Vagina (tissue), 2 donors: ENCODE data around the gene MRAS. TPM values are rescaled to one million over a fixed set of nuclear protein-coding genes. Genes with fewer than 3 reads are reported as not detected.

Source experiments
- DNase-seq, 2 donors: peaks; one replicate each; pipeline ENCODE4 v3.0.0-alpha.2; 2017; ENCODE audit errors: extremely low spot score in 2 of 2
- H3K27ac ChIP-seq: fragments of 200-600 bp; sonication (generic); one replicate; pipeline ENCODE4 v1.5.1; 2019
- H3K27me3 ChIP-seq: fragments of 200-600 bp; sonication (generic); one replicate; pipeline ENCODE4 v1.5.1; 2019
- H3K36me3 ChIP-seq, 2 donors: fragments of 200-600 bp; sonication (generic); one replicate each; pipeline ENCODE4 v1.5.1; 2017 to 2019
- H3K4me1 ChIP-seq: fragments of 200-600 bp; sonication (generic); one replicate; pipeline ENCODE4 v1.5.1; 2019
- H3K4me3 ChIP-seq, 2 donors: fragments of 200-600 bp; sonication (generic); 1 replicate in 1 of 2; 2 replicates in 1 of 2; pipeline ENCODE4 v1.5.1; 2016 to 2019
- H3K9me3 ChIP-seq: fragments of 200-600 bp; sonication (generic); one replicate; pipeline ENCODE4 v1.5.1; 2019
- POLR2A ChIP-seq, 2 donors: fragments of 450-650 bp; IDR thresholded peaks; one replicate each; pipeline ENCODE4 v1.6.1; 2017; ENCODE audit warnings: antibody characterized with exemption in 2 of 2, mild to moderate bottlenecking in 2 of 2, moderate library complexity in 2 of 2
- POLR2AphosphoS5 ChIP-seq, 2 donors: sonication (generic); formaldehyde crosslinking; IDR thresholded peaks; one replicate each; pipeline ENCODE4 v1.9.0; 2017; ENCODE audit warnings: antibody characterized with exemption in 2 of 2, mild to moderate bottlenecking in 2 of 2, low read depth in 1 of 2; ENCODE audit not compliant: insufficient read depth in 1 of 2
- intact Hi-C: fragments of 100-400 bp; cut with DNase I; formaldehyde crosslinking; loops from one replicate; pipeline ENCODE4 v1.15.1; 2023
- total RNA-seq: library from RNA; depleted of rRNA; stranded (reverse); fragments of >200 nt; gene quantifications from one replicate; pipeline ENCODE4 v1.2.3, GENCODE V29; 2016
- TF ChIP-seq, protein P1 (sequence below), 3 experiments: fragments of 450-650 bp in 2 of 3; fragments of 200-600 bp in 1 of 3; sonication (generic) in 1 of 3; IDR thresholded peaks; one replicate each; pipeline ENCODE4 v1.5.1; 2017 to 2019; ENCODE audit warnings: antibody characterized with exemption in 3 of 3, mild to moderate bottlenecking in 2 of 3, moderate library complexity in 2 of 3

The MRAS gene
- total RNA-seq, 1 donor from 2014 or later: 26.8 TPM

DNA sequence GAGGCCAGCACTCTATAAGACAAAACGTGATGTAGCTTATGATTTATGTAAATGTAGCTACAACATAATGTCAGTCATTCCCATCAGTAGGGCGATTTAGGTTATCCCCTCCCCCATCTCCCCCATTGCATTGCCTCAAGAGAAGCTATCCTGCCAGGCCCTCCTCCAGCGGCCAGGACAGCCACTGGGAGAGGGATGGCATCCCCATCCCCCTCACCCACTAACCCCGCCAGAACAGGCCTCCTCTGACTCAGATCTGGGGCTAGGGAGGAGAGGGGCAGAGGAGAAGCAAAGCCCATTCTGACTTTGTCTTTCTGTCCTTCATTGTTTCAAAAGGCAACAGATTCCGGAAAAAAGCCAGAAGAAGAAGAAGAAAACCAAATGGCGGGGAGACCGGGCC is 53.5 kb downstream of the MRAS start:
- no peak for DNase-seq
- TF ChIP-seq, protein P1, sequence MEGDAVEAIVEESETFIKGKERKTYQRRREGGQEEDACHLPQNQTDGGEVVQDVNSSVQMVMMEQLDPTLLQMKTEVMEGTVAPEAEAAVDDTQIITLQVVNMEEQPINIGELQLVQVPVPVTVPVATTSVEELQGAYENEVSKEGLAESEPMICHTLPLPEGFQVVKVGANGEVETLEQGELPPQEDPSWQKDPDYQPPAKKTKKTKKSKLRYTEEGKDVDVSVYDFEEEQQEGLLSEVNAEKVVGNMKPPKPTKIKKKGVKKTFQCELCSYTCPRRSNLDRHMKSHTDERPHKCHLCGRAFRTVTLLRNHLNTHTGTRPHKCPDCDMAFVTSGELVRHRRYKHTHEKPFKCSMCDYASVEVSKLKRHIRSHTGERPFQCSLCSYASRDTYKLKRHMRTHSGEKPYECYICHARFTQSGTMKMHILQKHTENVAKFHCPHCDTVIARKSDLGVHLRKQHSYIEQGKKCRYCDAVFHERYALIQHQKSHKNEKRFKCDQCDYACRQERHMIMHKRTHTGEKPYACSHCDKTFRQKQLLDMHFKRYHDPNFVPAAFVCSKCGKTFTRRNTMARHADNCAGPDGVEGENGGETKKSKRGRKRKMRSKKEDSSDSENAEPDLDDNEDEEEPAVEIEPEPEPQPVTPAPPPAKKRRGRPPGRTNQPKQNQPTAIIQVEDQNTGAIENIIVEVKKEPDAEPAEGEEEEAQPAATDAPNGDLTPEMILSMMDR (IDR thresholded peaks at IDR 0.05): no peak
- TF ChIP-seq POLR2AphosphoS5 (IDR thresholded peaks at IDR 0.05; ENCODE audit: insufficient read depth in 1 of 2, low read depth in 1 of 2) (no peak), POLR2A (IDR thresholded peaks at IDR 0.05) (no peak)
- H3K4me1 ChIP-seq: no peaks in the 10 kb centered on the region
- no peak overlapping the region for H3K4me3 ChIP-seq
- no peaks in the 10 kb centered on the region for H3K9me3 ChIP-seq
- intact Hi-C loops: no loop called here
- peaks cover 0 to 11% of the 10 kb centered on the region in 2 donors for H3K36me3 ChIP-seq
- no peaks in the 10 kb centered on the region for H3K27me3 ChIP-seq
- H3K27ac ChIP-seq: no peak overlapping the region

DNA sequence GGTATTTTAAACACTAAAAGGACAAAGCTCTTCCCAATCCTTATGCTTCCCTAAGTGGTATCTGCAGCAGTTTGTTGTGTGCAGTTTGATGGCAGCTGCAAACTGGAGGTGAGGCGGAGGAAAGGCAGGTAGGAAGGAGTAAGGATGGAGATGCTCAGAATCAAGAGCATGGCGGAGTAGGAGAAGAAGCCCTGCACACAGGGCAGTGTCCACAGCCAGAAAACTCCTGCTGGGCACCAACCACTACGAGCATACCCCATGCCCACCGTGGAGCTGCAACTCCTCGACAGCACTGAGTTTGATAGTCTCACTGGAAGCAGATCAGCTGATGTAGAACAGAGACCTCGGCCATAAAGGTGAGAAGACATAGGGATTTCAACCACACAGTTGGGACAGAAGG is 55.7 kb downstream of the MRAS start:
- TF ChIP-seq POLR2A (IDR thresholded peaks at IDR 0.05): no peak
- TF ChIP-seq POLR2AphosphoS5 (IDR thresholded peaks at IDR 0.05; ENCODE audit: insufficient read depth in 1 of 2, low read depth in 1 of 2): no peak
- TF ChIP-seq, protein P1 (IDR thresholded peaks at IDR 0.05): no peak
- H3K36me3 ChIP-seq: peaks cover 0 to 7% of the 10 kb centered on the region in 2 donors
- H3K27me3 ChIP-seq: no peaks in the 10 kb centered on the region
- DNase-seq: no peak
- no peak overlapping the region for H3K27ac ChIP-seq
- no peak overlapping the region for H3K4me3 ChIP-seq
- H3K4me1 ChIP-seq: no peaks in the 10 kb centered on the region
- intact Hi-C loops: no loop called here
- no peaks in the 10 kb centered on the region for H3K9me3 ChIP-seq

DNA sequence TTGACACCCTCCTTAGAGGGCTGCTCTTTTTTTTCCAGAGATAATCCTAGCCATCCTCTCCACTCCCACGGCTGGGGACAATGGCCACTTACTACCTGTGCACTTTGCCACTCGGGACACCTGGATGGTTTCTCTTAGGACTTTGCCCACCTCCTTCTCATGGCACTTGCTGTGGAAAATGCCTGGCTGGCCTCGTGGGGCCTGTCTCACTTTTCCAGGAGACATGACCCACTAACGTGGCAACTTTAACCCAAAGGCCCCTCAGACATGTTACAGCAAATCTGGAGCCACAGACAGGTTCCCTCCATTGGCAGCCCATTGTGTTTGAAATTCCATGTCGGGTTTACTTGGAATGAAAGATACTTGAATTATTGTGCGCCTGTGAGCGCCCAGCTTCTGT is 56.6 kb downstream of the MRAS start:
- no peak for DNase-seq

DNA sequence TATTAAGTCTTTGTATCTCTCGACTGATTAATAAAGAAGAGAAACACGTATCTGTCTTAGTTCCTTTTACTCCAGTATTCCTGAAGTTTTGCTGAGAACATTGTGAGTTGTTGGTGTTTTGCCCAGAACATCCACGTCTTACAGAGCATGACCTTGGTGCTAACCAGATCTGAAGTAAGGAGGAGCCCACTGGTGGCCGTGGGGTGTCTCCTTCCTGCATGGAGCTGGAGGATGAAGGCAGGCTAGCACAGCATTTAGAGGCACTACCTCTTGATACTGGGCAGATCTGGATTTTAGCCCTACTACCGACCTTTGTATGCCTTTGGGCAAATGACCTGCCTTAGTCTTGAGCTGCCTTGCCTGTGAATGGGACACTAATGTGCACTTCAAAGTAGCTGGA is 57.1 kb downstream of the MRAS start:
- no peak for DNase-seq
- TF ChIP-seq POLR2AphosphoS5 (IDR thresholded peaks at IDR 0.05; ENCODE audit: insufficient read depth in 1 of 2, low read depth in 1 of 2) (no peak), POLR2A (IDR thresholded peaks at IDR 0.05) (no peak)
- TF ChIP-seq, protein P1 (IDR thresholded peaks at IDR 0.05): no peak
- Histone ChIP-seq H3K9me3 (no peaks in the 10 kb centered on the region), H3K4me3 (no peak overlapping the region), H3K36me3 (peaks cover 0 to 7% of the 10 kb centered on the region in 2 donors), H3K4me1 (no peaks in the 10 kb centered on the region), H3K27me3 (no peaks in the 10 kb centered on the region), H3K27ac (no peak overlapping the region)
- intact Hi-C loops: no loop called here

More for the DNA sequence above, 56.6 kb downstream of the MRAS start:
- Histone ChIP-seq H3K27ac (no peak overlapping the region), H3K4me3 (no peak overlapping the region), H3K9me3 (no peaks in the 10 kb centered on the region), H3K27me3 (no peaks in the 10 kb centered on the region), H3K4me1 (no peaks in the 10 kb centered on the region), H3K36me3 (peaks cover 0 to 7% of the 10 kb centered on the region in 2 donors)
- no peak for TF ChIP-seq POLR2AphosphoS5 (IDR thresholded peaks at IDR 0.05; ENCODE audit: insufficient read depth in 1 of 2, low read depth in 1 of 2)
- TF ChIP-seq, protein P1 (IDR thresholded peaks at IDR 0.05): no peak
- TF ChIP-seq POLR2A (IDR thresholded peaks at IDR 0.05): no peak
- intact Hi-C loops: no loop called here

DNA sequence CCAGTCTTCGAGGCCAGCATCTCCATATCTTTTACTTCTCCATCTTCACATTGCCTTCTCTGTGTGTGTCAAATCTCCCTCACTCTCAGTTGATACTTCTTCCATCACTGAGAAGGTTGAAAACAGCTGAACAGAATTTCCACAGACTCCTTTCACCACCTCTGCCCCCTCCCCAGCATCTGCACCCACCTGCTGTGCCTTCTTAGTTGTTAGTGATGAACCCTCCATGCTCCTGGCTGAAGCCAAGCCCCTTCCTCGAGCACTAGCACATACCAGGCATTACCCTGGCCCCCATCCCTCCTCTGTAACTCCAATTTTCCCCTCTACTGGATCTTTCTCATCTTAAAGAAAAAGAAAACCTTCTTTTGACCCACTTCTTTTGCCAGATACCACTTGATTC is 58.2 kb downstream of the MRAS start:
- TF ChIP-seq POLR2A (IDR thresholded peaks at IDR 0.05) (no peak), POLR2AphosphoS5 (IDR thresholded peaks at IDR 0.05; ENCODE audit: insufficient read depth in 1 of 2, low read depth in 1 of 2) (no peak)
- TF ChIP-seq, protein P1 (IDR thresholded peaks at IDR 0.05): no peak
- H3K4me3 ChIP-seq: no peak overlapping the region
- no peak for DNase-seq
- H3K9me3 ChIP-seq: no peaks in the 10 kb centered on the region
- H3K27me3 ChIP-seq: no peaks in the 10 kb centered on the region
- no peaks in the 10 kb centered on the region for H3K4me1 ChIP-seq
- peaks cover 0 to 7% of the 10 kb centered on the region in 2 donors for H3K36me3 ChIP-seq
- H3K27ac ChIP-seq: no peak overlapping the region
- intact Hi-C loops: no loop called here
